OCI-LY7 (cell line): Measurements from ENCODE around the gene UNG. TPM values are rescaled to one million over a fixed set of nuclear protein-coding genes. Genes with fewer than 3 reads are reported as not detected.
A peak's percentile ranks its signal among the peaks of the same experiment; 100 is the strongest.

Experiments used
- BruUV-seq: library from RNA; stranded (reverse); fragments of 400-500 nt; replicated peaks from 2 replicates; lab custom pipeline; 2021; lab: Mats Ljungman, UMichigan
- CTCF ChIA-PET: fragments of 300-600 bp; sonication (Branson Sonifier 250); formaldehyde crosslinking; loops from one replicate; lab custom pipeline; 2022; ENCODE audit warnings: antibody characterized with exemption; ENCODE audit not compliant: unreplicated experiment; lab: Charles Lee
- POLR2A ChIA-PET: fragments of 300-600 bp; sonication (Branson Sonifier 250); formaldehyde crosslinking; loops from one replicate; lab custom pipeline; 2022; ENCODE audit warnings: antibody characterized with exemption; lab: Charles Lee
- DNase-seq: peaks from one replicate; pipeline ENCODE4 v3.0.0-alpha.2; 2015; ENCODE audit warnings: low spot score
- H2AFZ ChIP-seq: fragments of 200-600 bp; sonication (generic), shearing (Covaris generic); 2 replicates; pipeline ENCODE4 v1.6.1; 2014; ENCODE audit warnings: mild to moderate bottlenecking, antibody characterized with exemption, low read length, moderate library complexity
- H3K27ac ChIP-seq: fragments of 200-600 bp; sonication (generic); 2 replicates; pipeline ENCODE4 v1.5.1; 2014; ENCODE audit warnings: mixed run types, low read depth, mild to moderate bottlenecking, moderate library complexity, low read length, inconsistent platforms; ENCODE audit not compliant: poor library complexity, severe bottlenecking
- H3K36me3 ChIP-seq: fragments of 200-600 bp; sonication (generic); 2 replicates; pipeline ENCODE4 v1.6.1; 2014; ENCODE audit warnings: mild to moderate bottlenecking, antibody characterized with exemption, low read length, moderate library complexity, mixed read lengths; ENCODE audit not compliant: insufficient read depth
- H3K4me1 ChIP-seq: fragments of 200-600 bp; sonication (generic); 2 replicates; pipeline ENCODE4 v1.5.1; 2014; ENCODE audit warnings: mild to moderate bottlenecking, low read length; ENCODE audit not compliant: insufficient read depth, poor library complexity, severe bottlenecking
- H3K4me2 ChIP-seq: fragments of 200-600 bp; sonication (generic); 2 replicates; pipeline ENCODE4 v1.6.1; 2014; ENCODE audit warnings: mild to moderate bottlenecking, low read length
- H3K4me3 ChIP-seq: fragments of 200-600 bp; sonication (generic); 2 replicates; pipeline ENCODE4 v1.5.1; 2014; ENCODE audit warnings: mild to moderate bottlenecking, low read depth, low read length; ENCODE audit not compliant: poor library complexity, severe bottlenecking
- H3K79me2 ChIP-seq: fragments of 200-600 bp; sonication (generic); 2 replicates; pipeline ENCODE4 v1.6.1; 2016; ENCODE audit warnings: low read depth, mild to moderate bottlenecking, low read length, moderate library complexity, mixed read lengths; ENCODE audit not compliant: insufficient read depth
- H3K9me2 ChIP-seq: fragments of 200-600 bp; sonication (generic); 2 replicates; pipeline ENCODE4 v1.6.1; 2016; ENCODE audit warnings: mild to moderate bottlenecking, low read length, mixed read lengths; ENCODE audit not compliant: insufficient read depth
- H3K9me3 ChIP-seq: fragments of 200-600 bp; sonication (generic); 2 replicates; pipeline ENCODE4 v1.6.1; 2014; ENCODE audit warnings: mild to moderate bottlenecking, mixed run types, low read length, mixed read lengths
- H4K20me1 ChIP-seq: fragments of 200-600 bp; sonication (generic); 2 replicates; pipeline ENCODE4 v1.6.1; 2014; ENCODE audit warnings: mild to moderate bottlenecking, antibody characterized with exemption, low read length, moderate library complexity, mixed read lengths; ENCODE audit not compliant: insufficient read depth
- EZH2phosphoT487 ChIP-seq: fragments of 200-600 bp; sonication (generic); IDR thresholded peaks from 2 replicates; pipeline ENCODE4 v1.6.1; 2018; ENCODE audit warnings: low read depth, borderline replicate concordance, mild to moderate bottlenecking, mixed run types, antibody characterized with exemption, low read length, moderate library complexity, mixed read lengths
- intact Hi-C: fragments of 100-400 bp; cut with micrococcal nuclease; formaldehyde crosslinking; loops from one replicate; pipeline ENCODE4 v1.10.0; 2022; ENCODE audit not compliant: unreplicated experiment
- total RNA-seq, 2 experiments: library from RNA; depleted of rRNA in 1 of 2; stranded (reverse); fragments of >200 nt in 1 of 2; shearing (Covaris generic) in 1 of 2; gene quantifications; 2 replicates each; pipeline ENCODE4 v1.2.3, GENCODE V29; 2014 to 2022
- TF ChIP-seq, protein P1 (sequence below): fragments of 200-600 bp; sonication (generic); conservative IDR thresholded peaks from 2 replicates; pipeline ENCODE4 v1.5.1; 2014; ENCODE audit warnings: mild to moderate bottlenecking, antibody characterized with exemption, low read length, moderate library complexity, mixed read lengths

Gene UNG
- total RNA-seq, 2 experiments from 2014 or later = 60.6 to 84.1 TPM

DNA sequence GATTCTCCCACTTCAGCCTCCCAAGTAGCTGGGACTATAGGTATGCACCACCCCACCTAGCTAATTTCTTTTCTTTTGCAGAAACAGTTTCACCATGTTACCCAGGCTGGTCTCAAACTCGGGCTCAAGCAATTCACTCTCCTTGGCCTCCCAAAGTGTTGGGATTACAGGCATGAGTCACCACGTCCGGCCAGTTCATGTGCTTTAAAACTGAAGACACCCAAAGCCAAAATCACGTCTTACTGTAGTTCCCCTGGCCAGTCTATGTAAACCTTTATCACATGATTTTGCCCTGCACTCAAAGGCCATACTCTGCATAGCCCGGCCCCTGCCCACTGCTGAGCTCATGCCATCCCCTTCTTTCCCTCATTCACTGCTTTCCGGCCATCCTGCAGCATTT lies 8.6 kb upstream of the UNG start:
- peak overlapping the region; percentile 84 for H3K4me3 ChIP-seq
- peaks cover 89% of the 10 kb centered on the region for H3K36me3 ChIP-seq
- H3K9me3 ChIP-seq = no peaks in the 10 kb centered on the region
- DNase-seq = no peak
- H3K79me2 ChIP-seq = peaks cover 43% of the 10 kb centered on the region
- no peak overlapping the region for H2AFZ ChIP-seq
- H3K4me1 ChIP-seq = peaks cover 55% of the 10 kb centered on the region
- peak overlapping the region; percentile 34 for H3K27ac ChIP-seq
- ChIA-PET POLR2A (interaction anchor here (2.8 to 4.4 kb wide), 2 partner anchors 27 to 35 kb away, joined by 9 to 20 read pairs; no protein-coding TSS in a partner anchor), CTCF (no interaction called here)
- no peak for TF ChIP-seq EZH2phosphoT487
- TF ChIP-seq, protein P1, sequence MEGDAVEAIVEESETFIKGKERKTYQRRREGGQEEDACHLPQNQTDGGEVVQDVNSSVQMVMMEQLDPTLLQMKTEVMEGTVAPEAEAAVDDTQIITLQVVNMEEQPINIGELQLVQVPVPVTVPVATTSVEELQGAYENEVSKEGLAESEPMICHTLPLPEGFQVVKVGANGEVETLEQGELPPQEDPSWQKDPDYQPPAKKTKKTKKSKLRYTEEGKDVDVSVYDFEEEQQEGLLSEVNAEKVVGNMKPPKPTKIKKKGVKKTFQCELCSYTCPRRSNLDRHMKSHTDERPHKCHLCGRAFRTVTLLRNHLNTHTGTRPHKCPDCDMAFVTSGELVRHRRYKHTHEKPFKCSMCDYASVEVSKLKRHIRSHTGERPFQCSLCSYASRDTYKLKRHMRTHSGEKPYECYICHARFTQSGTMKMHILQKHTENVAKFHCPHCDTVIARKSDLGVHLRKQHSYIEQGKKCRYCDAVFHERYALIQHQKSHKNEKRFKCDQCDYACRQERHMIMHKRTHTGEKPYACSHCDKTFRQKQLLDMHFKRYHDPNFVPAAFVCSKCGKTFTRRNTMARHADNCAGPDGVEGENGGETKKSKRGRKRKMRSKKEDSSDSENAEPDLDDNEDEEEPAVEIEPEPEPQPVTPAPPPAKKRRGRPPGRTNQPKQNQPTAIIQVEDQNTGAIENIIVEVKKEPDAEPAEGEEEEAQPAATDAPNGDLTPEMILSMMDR = no peak
- peak overlapping the region; percentile 89 for H3K4me2 ChIP-seq
- no TSS peak for BruUV-seq
- intact Hi-C loops = no loop called here
- H4K20me1 ChIP-seq = peaks cover 11% of the 10 kb centered on the region; the same call in 1 of the 2 replicates
- no peaks in the 10 kb centered on the region for H3K9me2 ChIP-seq

DNA sequence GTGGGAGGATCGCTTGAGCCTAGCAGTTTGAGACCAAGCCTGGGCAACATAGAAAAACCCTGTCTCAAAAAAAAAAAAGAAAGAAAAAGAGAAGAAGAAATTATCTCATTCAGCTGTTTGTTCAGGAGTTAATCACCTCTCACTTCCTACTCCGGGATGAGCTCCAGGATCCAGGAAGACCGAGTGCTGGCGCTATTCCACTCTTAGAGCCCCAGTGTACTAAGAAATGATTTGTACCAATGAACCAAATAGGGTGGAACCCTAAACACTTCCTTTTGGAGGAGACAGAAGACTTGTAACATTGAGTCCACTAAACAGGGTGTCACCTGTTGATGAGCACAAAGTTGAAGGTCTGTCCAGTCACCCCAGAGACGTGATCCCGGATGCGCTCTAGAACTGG lies 7.7 kb upstream of the UNG start:
- Histone ChIP-seq H4K20me1 (peaks cover 11% of the 10 kb centered on the region; the same call in 1 of the 2 replicates), H3K9me3 (no peaks in the 10 kb centered on the region), H3K79me2 (peaks cover 43% of the 10 kb centered on the region), H3K4me3 (peak overlapping the region; percentile 84), H3K27ac (peak overlapping the region; percentile 8), H2AFZ (no peak overlapping the region), H3K9me2 (no peaks in the 10 kb centered on the region), H3K4me1 (peaks cover 57% of the 10 kb centered on the region), H3K36me3 (peaks cover 80% of the 10 kb centered on the region), H3K4me2 (peak overlapping the region; percentile 89)
- ChIA-PET POLR2A (interaction anchor here (0.7 to 4.4 kb wide), 3 partner anchors 28 to 929 kb away, joined by 3 to 20 read pairs (median 3); no protein-coding TSS in a partner anchor), CTCF (no interaction called here)
- intact Hi-C loops = loop anchor here (5.0 to 10.0 kb wide), 2 partner anchors 122 to 455 kb away; partner anchors contain the start of gene SELPLG
- BruUV-seq = no TSS peak
- TF ChIP-seq, protein P1 = no peak
- no peak for TF ChIP-seq EZH2phosphoT487
- no peak for DNase-seq

DNA sequence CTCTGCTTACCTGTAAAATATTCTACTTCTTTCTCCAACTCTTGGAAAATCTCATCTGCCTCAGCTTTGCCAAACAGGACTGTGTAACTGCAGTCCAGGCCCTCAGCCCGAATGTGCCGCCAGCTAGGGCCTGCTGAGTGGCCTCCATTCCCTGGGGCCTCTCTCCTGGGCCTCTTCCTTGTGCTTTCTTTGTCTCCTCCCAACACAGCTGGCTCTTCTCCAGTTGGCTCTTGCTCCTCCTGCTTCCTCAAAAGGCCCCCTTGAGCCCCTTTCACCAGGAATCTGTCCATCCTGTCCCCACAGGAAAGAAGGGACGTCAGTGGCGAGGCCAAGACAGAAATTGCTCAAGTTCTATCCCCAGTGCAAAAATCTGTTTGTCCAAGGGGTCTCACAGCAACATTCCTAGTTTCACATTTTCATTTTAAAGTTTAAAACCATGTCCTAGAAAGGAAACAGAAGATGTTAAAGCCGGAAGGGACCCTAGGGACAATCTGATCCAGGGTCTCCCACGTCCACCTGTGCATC lies 4.8 kb upstream of the UNG start:
- Histone ChIP-seq H3K79me2 (peaks cover 43% of the 10 kb centered on the region), H3K4me2 (peak overlapping the region; percentile 89), H3K9me3 (no peaks in the 10 kb centered on the region), H4K20me1 (peaks cover 11% of the 10 kb centered on the region; the same call in 1 of the 2 replicates), H3K36me3 (peaks cover 51% of the 10 kb centered on the region), H2AFZ (peak overlapping the region; percentile 36; the same call in 1 of the 2 replicates), H3K4me1 (peaks cover 69% of the 10 kb centered on the region), H3K9me2 (no peaks in the 10 kb centered on the region), H3K4me3 (peak overlapping the region; percentile 84), H3K27ac (peak overlapping the region; percentile 63)
- BruUV-seq = no TSS peak
- CTCF ChIA-PET = interaction anchor here (1.0 to 1.6 kb wide), 2 partner anchors 31 to 208 kb away, joined by 3 read pairs; no protein-coding TSS in a partner anchor
- intact Hi-C loops = loop anchor here (1.0 to 10.0 kb wide), 9 partner anchors 30 to 530 kb away; partner anchors contain the start of genes ISCU, SELPLG and USP30
- POLR2A ChIA-PET = interaction anchor here (0.6 to 2.7 kb wide), 5 partner anchors 20 to 248 kb away, joined by 3 to 13 read pairs (median 6); no protein-coding TSS in a partner anchor
- peak; percentile 30 for DNase-seq
- no peak for TF ChIP-seq EZH2phosphoT487
- TF ChIP-seq, protein P1 = no peak
